GM23338 (cell line): ENCODE measurements around the gene CDC42BPG. TPM values are rescaled to one million over a fixed set of nuclear protein-coding genes. Genes with fewer than 3 reads are reported as not detected.

Source experiments
- ATAC-seq: fragments of 200-7000 bp; cut with Tn5 transposase; 3 replicates; pipeline ENCODE4 v1.9.1; 2020
- DNase-seq: peaks from one replicate; pipeline ENCODE4 v3.0.0-alpha.2; 2015; ENCODE audit warnings: low spot score
- H2AFZ ChIP-seq: fragments of 200-600 bp; sonication (generic); 2 replicates; pipeline ENCODE4 v1.8.0; 2016; ENCODE audit warnings: antibody characterized with exemption, mild to moderate bottlenecking, moderate library complexity
- H3F3A ChIP-seq: fragments of 200-600 bp; sonication (generic); replicated peaks from 2 replicates; pipeline ENCODE4 v1.8.0; 2017; ENCODE audit warnings: antibody characterized with exemption, mixed run types, low read depth
- H3K27ac ChIP-seq: fragments of 200-600 bp; sonication (generic); 2 replicates; pipeline ENCODE4 v1.6.1; 2016; ENCODE audit warnings: low read depth
- H3K27me3 ChIP-seq: fragments of 200-600 bp; sonication (generic); 2 replicates; pipeline ENCODE4 v1.8.0; 2016; ENCODE audit warnings: mild to moderate bottlenecking, mixed run types, moderate library complexity; ENCODE audit not compliant: insufficient read depth
- H3K36me3 ChIP-seq: fragments of 200-600 bp; sonication (generic); 2 replicates; pipeline ENCODE4 v1.8.0; 2016; ENCODE audit warnings: mild to moderate bottlenecking; ENCODE audit not compliant: insufficient read depth
- H3K4me1 ChIP-seq: fragments of 200-600 bp; sonication (generic); 2 replicates; pipeline ENCODE4 v1.8.0; 2016; ENCODE audit warnings: mild to moderate bottlenecking, moderate library complexity; ENCODE audit not compliant: insufficient read depth
- H3K4me2 ChIP-seq: fragments of 200-600 bp; sonication (generic); 2 replicates; pipeline ENCODE4 v1.7.1; 2017; ENCODE audit warnings: mixed run types
- H3K4me3 ChIP-seq: fragments of 200-600 bp; sonication (generic); 2 replicates; pipeline ENCODE4 v1.6.1; 2016; ENCODE audit warnings: mixed run types
- H3K79me2 ChIP-seq: fragments of 200-600 bp; sonication (generic); replicated peaks from 2 replicates; pipeline ENCODE4 v1.8.0; 2017; ENCODE audit warnings: mild to moderate bottlenecking; ENCODE audit not compliant: insufficient read depth
- H3K9me2 ChIP-seq: fragments of 200-600 bp; sonication (generic); 2 replicates; pipeline ENCODE4 v1.8.0; 2017; ENCODE audit not compliant: insufficient read depth
- H4K20me1 ChIP-seq: fragments of 200-600 bp; sonication (generic); replicated peaks from 2 replicates; pipeline ENCODE4 v1.8.0; 2017; ENCODE audit warnings: mild to moderate bottlenecking; ENCODE audit not compliant: insufficient read depth
- H3K27ac Mint-ChIP-seq: 2 replicates; pipeline ENCODE4 v1.8.0; 2020; ENCODE audit warnings: inconsistent platforms, mild to moderate bottlenecking, moderate library complexity, mixed read lengths
- H3K27me3 Mint-ChIP-seq: 3 replicates; pipeline ENCODE4 v1.8.0; 2022; ENCODE audit warnings: low read depth, mild to moderate bottlenecking, moderate library complexity, mixed read lengths, inconsistent platforms; ENCODE audit not compliant: insufficient read depth, poor library complexity
- H3K36me3 Mint-ChIP-seq: 3 replicates; pipeline ENCODE4 v1.8.0; 2021; ENCODE audit warnings: low read depth, mild to moderate bottlenecking, inconsistent platforms, moderate library complexity, mixed read lengths
- H3K4me1 Mint-ChIP-seq: 3 replicates; pipeline ENCODE4 v1.8.0; 2020; ENCODE audit warnings: mild to moderate bottlenecking, inconsistent platforms, mixed read lengths
- H3K4me3 Mint-ChIP-seq: 3 replicates; pipeline ENCODE4 v1.8.0; 2021; ENCODE audit warnings: moderate library complexity, mild to moderate bottlenecking, inconsistent platforms, mixed read lengths
- H3K9me3 Mint-ChIP-seq: 3 replicates; pipeline ENCODE4 v1.8.0; 2020; ENCODE audit warnings: moderate library complexity, mild to moderate bottlenecking, inconsistent platforms, mixed read lengths
- CREB1 ChIP-seq: fragments of 250-450 bp; sonication (Bioruptor Pico); IDR thresholded peaks from 2 replicates; pipeline ENCODE4 v1.5.0; 2020; ENCODE audit warnings: low read depth, mild to moderate bottlenecking, moderate library complexity
- EZH2 ChIP-seq: fragments of 200-600 bp; sonication (generic); IDR thresholded peaks from one replicate; pipeline ENCODE4 v1.8.0; 2017; ENCODE audit warnings: antibody characterized with exemption, mild to moderate bottlenecking, low read depth; ENCODE audit not compliant: unreplicated experiment
- EZH2phosphoT487 ChIP-seq: fragments of 200-600 bp; sonication (generic); IDR thresholded peaks from one replicate; pipeline ENCODE4 v1.8.1; 2018; ENCODE audit warnings: antibody characterized with exemption; ENCODE audit not compliant: unreplicated experiment
- NANOG ChIP-seq: IDR thresholded peaks from 2 replicates; pipeline ENCODE4 v1.6.1; 2016; ENCODE audit warnings: antibody characterized with exemption, borderline replicate concordance
- POLR2AphosphoS5 ChIP-seq: IDR thresholded peaks from 2 replicates; pipeline ENCODE4 v1.6.1; 2016; ENCODE audit warnings: antibody characterized with exemption, low read depth
- REST ChIP-seq: IDR thresholded peaks from one replicate; pipeline ENCODE4 v1.6.1; 2018; ENCODE audit warnings: antibody characterized with exemption; ENCODE audit not compliant: unreplicated experiment
- ZNF114 ChIP-seq: fragments of 250-450 bp; sonication (Bioruptor Pico); IDR thresholded peaks from 2 replicates; pipeline ENCODE4 v1.5.0; 2020; ENCODE audit warnings: mild to moderate bottlenecking, moderate library complexity
- ZNF331 ChIP-seq: fragments of 250-450 bp; sonication (Bioruptor Pico); IDR thresholded peaks from 2 replicates; pipeline ENCODE4 v1.5.0; 2020; ENCODE audit warnings: low read depth, mild to moderate bottlenecking, moderate library complexity
- polyA plus RNA-seq: library from polyadenylated mRNA; unstranded; fragments of >200 nt; fragmentation: Nextera tagmentation; extraction: Ambion mirVana; gene quantifications from 2 replicates; pipeline ENCODE4 v1.2.1, GENCODE V29; 2016
- total RNA-seq: library from RNA; depleted of rRNA; stranded (reverse); fragments of >200 nt; shearing (Covaris generic); gene quantifications from 2 replicates; pipeline ENCODE4 v1.2.3, GENCODE V29; 2014
- TF ChIP-seq, protein P1 (sequence below), 2 experiments: fragments of 200-600 bp in 1 of 2; sonication (generic) in 1 of 2; conservative IDR thresholded peaks; 2 replicates each; pipeline versions ENCODE4 v1.5.1 to v1.6.1; 2016 to 2017; ENCODE audit warnings: antibody characterized with exemption in 2 of 2, low read depth in 2 of 2, mild to moderate bottlenecking in 2 of 2, moderate library complexity in 1 of 2
- TF ChIP-seq, protein P2 (sequence below): fragments of 250-450 bp; sonication (Bioruptor Pico); IDR thresholded peaks from 2 replicates; pipeline ENCODE4 v1.5.0; 2020; ENCODE audit warnings: mild to moderate bottlenecking, moderate library complexity

The CDC42BPG gene
- total and polyA plus RNA-seq, 2 experiments from 2014 or later: 2.3 to 11.6 TPM

GRCh38 chr11:64792482-64792881, 52.0 kb downstream of the CDC42BPG start:
- no peak overlapping the region for H3K4me3 Mint-ChIP-seq
- Histone ChIP-seq H3K79me2 (no peaks in the 10 kb centered on the region), H4K20me1 (no peaks in the 10 kb centered on the region), H3K4me1 (no peaks in the 10 kb centered on the region), H2AFZ (no peak overlapping the region), H3F3A (0 out of 2 replicates have a peak, but pooled peaks cover 2% of the 10 kb centered on the region), H3K27ac (no peak overlapping the region), H3K4me3 (no peak overlapping the region), H3K4me2 (no peak overlapping the region), H3K9me2 (no peaks in the 10 kb centered on the region), H3K27me3 (no peaks in the 10 kb centered on the region), H3K36me3 (no peaks in the 10 kb centered on the region)
- peaks cover 5% of the 10 kb centered on the region for H3K27me3 Mint-ChIP-seq
- DNase-seq (no peak), ATAC-seq (no peak)
- H3K4me1 Mint-ChIP-seq: no peaks in the 10 kb centered on the region; the same call in 2 of the 3 replicates
- no peaks in the 10 kb centered on the region for H3K9me3 Mint-ChIP-seq
- TF ChIP-seq NANOG (no peak), ZNF331 (CRISPR knock-in tag) (no peak), CREB1 (CRISPR knock-in tag) (no peak), EZH2phosphoT487 (no peak), REST (no peak), EZH2 (no peak), ZNF114 (CRISPR knock-in tag) (no peak)
- TF ChIP-seq, protein P1, sequence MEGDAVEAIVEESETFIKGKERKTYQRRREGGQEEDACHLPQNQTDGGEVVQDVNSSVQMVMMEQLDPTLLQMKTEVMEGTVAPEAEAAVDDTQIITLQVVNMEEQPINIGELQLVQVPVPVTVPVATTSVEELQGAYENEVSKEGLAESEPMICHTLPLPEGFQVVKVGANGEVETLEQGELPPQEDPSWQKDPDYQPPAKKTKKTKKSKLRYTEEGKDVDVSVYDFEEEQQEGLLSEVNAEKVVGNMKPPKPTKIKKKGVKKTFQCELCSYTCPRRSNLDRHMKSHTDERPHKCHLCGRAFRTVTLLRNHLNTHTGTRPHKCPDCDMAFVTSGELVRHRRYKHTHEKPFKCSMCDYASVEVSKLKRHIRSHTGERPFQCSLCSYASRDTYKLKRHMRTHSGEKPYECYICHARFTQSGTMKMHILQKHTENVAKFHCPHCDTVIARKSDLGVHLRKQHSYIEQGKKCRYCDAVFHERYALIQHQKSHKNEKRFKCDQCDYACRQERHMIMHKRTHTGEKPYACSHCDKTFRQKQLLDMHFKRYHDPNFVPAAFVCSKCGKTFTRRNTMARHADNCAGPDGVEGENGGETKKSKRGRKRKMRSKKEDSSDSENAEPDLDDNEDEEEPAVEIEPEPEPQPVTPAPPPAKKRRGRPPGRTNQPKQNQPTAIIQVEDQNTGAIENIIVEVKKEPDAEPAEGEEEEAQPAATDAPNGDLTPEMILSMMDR (conservative IDR thresholded peaks at IDR 0.05; ENCODE audit: low read depth in 2 of 2): no peak
- H3K27ac Mint-ChIP-seq: no peak overlapping the region
- H3K36me3 Mint-ChIP-seq: no peaks in the 10 kb centered on the region

- no peak overlapping the region for H3K27ac Mint-ChIP-seq
- Histone ChIP-seq H3K4me2 (no peak overlapping the region), H3K36me3 (no peaks in the 10 kb centered on the region), H3K4me3 (no peak overlapping the region), H3K4me1 (no peaks in the 10 kb centered on the region), H3K27me3 (no peaks in the 10 kb centered on the region), H3K27ac (no peak overlapping the region), H3F3A (0 out of 2 replicates have a peak, but pooled peaks cover 2% of the 10 kb centered on the region), H4K20me1 (no peaks in the 10 kb centered on the region), H3K9me2 (no peaks in the 10 kb centered on the region), H3K79me2 (no peaks in the 10 kb centered on the region), H2AFZ (no peak overlapping the region)
- H3K36me3 Mint-ChIP-seq: no peaks in the 10 kb centered on the region
- peaks cover 5% of the 10 kb centered on the region for H3K27me3 Mint-ChIP-seq
- H3K4me3 Mint-ChIP-seq: no peak overlapping the region
- H3K9me3 Mint-ChIP-seq: no peaks in the 10 kb centered on the region
- ATAC-seq (no peak), DNase-seq (no peak)
- H3K4me1 Mint-ChIP-seq: no peaks in the 10 kb centered on the region; the same call in 2 of the 3 replicates
- TF ChIP-seq NANOG (no peak), EZH2phosphoT487 (no peak), POLR2AphosphoS5 (no peak), EZH2 (no peak), CREB1 (CRISPR knock-in tag) (no peak)
- TF ChIP-seq, protein P2, sequence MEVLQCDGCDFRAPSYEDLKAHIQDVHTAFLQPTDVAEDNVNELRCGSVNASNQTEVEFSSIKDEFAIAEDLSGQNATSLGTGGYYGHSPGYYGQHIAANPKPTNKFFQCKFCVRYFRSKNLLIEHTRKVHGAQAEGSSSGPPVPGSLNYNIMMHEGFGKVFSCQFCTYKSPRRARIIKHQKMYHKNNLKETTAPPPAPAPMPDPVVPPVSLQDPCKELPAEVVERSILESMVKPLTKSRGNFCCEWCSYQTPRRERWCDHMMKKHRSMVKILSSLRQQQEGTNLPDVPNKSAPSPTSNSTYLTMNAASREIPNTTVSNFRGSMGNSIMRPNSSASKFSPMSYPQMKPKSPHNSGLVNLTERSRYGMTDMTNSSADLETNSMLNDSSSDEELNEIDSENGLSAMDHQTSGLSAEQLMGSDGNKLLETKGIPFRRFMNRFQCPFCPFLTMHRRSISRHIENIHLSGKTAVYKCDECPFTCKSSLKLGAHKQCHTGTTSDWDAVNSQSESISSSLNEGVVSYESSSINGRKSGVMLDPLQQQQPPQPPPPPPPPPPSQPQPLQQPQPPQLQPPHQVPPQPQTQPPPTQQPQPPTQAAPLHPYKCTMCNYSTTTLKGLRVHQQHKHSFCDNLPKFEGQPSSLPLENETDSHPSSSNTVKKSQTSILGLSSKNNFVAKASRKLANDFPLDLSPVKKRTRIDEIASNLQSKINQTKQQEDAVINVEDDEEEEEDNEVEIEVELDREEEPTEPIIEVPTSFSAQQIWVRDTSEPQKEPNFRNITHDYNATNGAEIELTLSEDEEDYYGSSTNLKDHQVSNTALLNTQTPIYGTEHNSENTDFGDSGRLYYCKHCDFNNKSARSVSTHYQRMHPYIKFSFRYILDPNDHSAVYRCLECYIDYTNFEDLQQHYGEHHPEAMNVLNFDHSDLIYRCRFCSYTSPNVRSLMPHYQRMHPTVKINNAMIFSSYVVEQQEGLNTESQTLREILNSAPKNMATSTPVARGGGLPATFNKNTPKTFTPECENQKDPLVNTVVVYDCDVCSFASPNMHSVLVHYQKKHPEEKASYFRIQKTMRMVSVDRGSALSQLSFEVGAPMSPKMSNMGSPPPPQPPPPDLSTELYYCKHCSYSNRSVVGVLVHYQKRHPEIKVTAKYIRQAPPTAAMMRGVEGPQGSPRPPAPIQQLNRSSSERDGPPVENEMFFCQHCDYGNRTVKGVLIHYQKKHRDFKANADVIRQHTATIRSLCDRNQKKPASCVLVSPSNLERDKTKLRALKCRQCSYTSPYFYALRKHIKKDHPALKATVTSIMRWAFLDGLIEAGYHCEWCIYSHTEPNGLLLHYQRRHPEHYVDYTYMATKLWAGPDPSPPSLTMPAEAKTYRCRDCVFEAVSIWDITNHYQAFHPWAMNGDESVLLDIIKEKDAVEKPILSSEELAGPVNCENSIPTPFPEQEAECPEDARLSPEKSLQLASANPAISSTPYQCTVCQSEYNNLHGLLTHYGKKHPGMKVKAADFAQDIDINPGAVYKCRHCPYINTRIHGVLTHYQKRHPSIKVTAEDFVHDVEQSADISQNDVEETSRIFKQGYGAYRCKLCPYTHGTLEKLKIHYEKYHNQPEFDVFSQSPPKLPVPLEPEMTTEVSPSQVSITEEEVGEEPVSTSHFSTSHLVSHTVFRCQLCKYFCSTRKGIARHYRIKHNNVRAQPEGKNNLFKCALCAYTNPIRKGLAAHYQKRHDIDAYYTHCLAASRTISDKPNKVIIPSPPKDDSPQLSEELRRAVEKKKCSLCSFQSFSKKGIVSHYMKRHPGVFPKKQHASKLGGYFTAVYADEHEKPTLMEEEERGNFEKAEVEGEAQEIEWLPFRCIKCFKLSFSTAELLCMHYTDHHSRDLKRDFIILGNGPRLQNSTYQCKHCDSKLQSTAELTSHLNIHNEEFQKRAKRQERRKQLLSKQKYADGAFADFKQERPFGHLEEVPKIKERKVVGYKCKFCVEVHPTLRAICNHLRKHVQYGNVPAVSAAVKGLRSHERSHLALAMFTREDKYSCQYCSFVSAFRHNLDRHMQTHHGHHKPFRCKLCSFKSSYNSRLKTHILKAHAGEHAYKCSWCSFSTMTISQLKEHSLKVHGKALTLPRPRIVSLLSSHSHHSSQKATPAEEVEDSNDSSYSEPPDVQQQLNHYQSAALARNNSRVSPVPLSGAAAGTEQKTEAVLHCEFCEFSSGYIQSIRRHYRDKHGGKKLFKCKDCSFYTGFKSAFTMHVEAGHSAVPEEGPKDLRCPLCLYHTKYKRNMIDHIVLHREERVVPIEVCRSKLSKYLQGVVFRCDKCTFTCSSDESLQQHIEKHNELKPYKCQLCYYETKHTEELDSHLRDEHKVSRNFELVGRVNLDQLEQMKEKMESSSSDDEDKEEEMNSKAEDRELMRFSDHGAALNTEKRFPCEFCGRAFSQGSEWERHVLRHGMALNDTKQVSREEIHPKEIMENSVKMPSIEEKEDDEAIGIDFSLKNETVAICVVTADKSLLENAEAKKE: no peak
Measured at GRCh38 chr11:64791781-64792291, 52.6 kb downstream of the CDC42BPG start.
